Measurements from ENCODE around the gene VWA2.

Gene VWA2

DNA sequence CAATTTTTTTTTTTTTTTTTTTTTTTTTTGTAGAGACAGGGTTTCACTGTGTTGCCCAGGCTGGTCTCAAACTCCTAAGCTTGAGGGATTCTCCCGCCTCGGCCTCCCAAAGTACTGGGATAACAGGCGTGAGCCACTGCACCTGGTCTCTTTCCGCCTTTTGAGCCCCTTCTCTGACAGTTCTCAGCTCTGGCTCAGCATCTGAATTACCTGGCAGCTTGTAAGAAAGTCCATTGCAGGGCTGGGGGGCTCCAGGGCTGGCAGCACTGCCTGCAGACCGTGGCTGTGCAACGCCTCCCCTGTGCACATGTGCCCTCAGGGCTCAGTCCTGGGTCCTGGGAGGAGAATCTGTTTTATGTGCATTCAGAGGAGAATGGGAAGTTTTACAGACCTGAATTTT is 37.6 kb downstream of the VWA2 start:
- no peak for DNase-seq (ENCODE audit: low spot score)

DNA sequence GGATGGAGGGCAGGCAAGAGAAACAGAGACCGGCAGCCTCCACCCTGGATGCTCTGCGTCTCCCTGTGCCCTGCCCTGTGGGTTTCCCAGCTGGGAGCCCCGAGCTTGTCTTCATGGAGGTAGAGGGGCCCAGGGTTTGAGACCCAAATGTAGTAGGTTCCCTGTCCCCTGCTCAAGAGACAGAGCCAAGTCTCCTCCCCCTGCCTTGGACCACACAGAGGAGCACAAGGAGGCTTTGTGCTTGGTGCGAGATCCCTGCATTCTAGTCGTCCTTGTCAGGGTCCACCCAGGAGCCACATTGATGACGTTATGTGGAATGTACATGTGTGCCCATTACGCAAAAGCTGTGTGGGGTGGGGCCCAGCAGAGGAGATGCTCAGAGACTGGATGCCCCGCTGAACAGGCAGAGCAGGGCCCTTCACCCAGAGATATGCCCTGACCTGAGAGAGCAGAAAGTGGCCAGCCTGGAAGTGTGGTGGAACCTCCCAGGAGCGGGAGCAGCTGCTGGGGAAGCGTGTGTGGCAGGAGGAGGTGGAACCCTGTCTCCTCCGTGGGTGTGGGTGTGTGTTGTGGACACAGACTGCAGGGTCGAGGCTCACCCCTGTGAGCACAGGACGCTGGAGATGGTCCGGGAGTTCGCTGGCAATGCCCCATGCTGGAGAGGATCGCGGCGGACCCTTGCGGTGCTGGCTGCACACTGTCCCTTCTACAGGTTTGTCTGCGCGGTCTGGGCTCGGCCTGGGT is 39.3 kb downstream of the VWA2 start:
- DNase-seq (ENCODE audit: low spot score), result no peak

GRCh38 chr10:114278884-114279191 is 39.8 kb downstream of the VWA2 start:
- DNase-seq (ENCODE audit: low spot score), result no peak

DNA sequence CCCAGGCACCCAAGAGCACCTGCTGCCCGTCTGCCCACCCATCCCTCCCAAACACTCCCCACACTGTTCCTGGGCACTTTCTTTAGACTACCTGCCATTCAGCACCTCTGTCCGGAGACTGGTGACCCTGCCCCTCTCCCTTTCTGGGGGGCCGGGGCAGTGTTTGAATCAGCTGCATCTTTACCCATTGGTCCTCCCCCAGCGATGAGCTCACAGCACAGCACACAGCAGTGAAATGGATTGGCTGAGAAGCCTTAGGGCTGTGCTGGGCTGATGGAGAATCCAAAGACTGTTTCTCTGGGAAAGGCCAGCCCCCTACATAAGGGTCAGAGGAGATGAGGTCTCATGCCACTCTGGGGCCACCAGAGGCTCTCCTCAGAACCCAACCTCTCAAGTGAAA is 40.2 kb downstream of the VWA2 start:
- DNase-seq (ENCODE audit: low spot score), result no peak

- no peak for DNase-seq (ENCODE audit: low spot score)
Measured at GRCh38 chr10:114279901-114280644, 41.0 kb downstream of the VWA2 start.

- no peak for DNase-seq (ENCODE audit: low spot score)
Measured at GRCh38 chr10:114281006-114281405, 42.0 kb downstream of the VWA2 start.

DNA sequence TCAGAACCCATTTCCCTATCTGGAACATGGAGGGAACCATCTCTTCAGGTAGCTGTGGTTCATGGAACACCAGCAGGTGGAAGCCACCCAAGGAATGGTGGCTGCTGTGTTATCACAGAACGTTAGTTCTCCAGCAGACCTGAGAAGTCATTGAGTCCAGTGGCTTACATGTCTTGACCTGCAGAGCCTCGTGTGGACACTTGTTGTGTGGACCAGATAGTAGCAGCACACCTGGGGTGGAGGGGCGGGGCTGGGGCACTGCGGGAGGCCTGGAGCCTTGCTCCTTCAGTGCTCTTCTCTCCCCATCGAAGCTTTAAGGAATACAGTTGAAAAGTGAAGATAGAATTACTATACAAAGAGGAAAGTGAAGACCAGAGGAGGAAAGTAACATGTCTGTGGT is 42.4 kb downstream of the VWA2 start:
- DNase-seq (ENCODE audit: low spot score), result no peak

DNA sequence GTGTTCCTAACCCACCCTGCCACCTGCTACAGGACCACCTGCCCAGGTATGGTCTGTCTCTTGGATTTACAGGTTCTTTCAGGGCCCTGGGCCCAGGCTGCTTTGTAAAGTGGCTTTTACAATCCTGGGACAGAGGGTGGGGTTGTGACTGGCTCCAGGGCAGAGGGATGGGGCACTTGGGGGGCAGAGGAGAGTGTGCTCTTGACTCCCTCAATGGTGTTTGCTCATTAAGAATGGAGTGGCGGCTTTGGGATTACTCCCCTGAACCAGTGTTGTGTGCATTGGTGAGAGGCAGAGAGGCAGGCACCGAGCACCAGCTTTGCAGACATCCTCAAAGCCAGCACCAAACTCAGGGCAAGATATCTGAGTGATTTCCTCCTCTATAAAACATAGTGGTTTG is 43.5 kb downstream of the VWA2 start:
- no peak for DNase-seq (ENCODE audit: low spot score)

- no peak for DNase-seq (ENCODE audit: low spot score)
Measured at GRCh38 chr10:114283091-114283490, 44.0 kb downstream of the VWA2 start.

DNA sequence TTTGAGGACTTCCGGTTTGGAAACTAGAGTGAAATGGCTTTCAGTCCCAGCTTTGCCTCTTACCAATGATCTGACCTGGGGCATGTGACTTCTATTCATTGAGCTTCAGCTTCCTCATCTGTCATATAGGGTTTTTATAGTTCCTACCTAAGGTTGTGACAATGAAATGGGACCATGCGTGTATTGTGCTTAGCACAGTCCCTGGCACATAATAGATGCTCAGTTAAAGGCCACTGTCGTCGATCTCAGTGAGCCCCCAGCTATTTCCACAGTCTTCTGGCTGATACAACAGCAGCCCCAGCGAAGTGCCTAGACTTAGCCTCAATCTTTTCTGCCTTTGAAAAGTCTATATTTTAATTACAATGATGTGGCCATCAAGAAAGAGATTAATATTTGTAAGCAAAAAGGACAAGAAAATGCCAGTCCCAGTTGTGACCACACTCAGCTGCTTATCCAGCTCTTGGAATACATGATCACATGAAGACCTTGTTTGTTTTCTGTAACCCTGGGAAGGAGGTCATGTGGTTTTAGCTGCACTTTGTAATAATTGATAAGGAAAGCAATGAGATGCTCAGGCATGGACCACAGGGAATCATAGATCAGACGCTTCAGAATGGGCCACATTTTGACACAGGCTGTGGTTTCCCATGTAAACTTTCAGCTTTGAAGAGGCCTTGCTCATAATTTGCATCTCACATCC is 44.6 kb downstream of the VWA2 start:
- DNase-seq (ENCODE audit: low spot score), result no peak

- DNase-seq (ENCODE audit: low spot score), result no peak
Measured at GRCh38 chr10:114284346-114285071, 45.5 kb downstream of the VWA2 start.

DNA sequence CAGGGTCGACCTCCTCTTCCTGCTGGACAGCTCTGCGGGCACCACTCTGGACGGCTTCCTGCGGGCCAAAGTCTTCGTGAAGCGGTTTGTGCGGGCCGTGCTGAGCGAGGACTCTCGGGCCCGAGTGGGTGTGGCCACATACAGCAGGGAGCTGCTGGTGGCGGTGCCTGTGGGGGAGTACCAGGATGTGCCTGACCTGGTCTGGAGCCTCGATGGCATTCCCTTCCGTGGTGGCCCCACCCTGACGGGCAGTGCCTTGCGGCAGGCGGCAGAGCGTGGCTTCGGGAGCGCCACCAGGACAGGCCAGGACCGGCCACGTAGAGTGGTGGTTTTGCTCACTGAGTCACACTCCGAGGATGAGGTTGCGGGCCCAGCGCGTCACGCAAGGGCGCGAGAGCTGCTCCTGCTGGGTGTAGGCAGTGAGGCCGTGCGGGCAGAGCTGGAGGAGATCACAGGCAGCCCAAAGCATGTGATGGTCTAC is 46.9 kb downstream of the VWA2 start:
- DNase-seq (ENCODE audit: low spot score), result no peak

GRCh38 chr10:114286921-114287320 is 47.9 kb downstream of the VWA2 start:
- no peak for DNase-seq (ENCODE audit: low spot score)

GRCh38 chr10:114288424-114289095 is 49.5 kb downstream of the VWA2 start:
- no peak for DNase-seq (ENCODE audit: low spot score)

DNA sequence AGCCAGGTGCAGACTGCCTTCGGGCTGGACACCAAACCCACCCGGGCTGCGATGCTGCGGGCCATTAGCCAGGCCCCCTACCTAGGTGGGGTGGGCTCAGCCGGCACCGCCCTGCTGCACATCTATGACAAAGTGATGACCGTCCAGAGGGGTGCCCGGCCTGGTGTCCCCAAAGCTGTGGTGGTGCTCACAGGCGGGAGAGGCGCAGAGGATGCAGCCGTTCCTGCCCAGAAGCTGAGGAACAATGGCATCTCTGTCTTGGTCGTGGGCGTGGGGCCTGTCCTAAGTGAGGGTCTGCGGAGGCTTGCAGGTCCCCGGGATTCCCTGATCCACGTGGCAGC is 50.0 kb downstream of the VWA2 start:
- no peak for DNase-seq (ENCODE audit: low spot score)

GRCh38 chr10:114290038-114290437 is 51.0 kb downstream of the VWA2 start:
- DNase-seq (ENCODE audit: low spot score), result no peak

DNA sequence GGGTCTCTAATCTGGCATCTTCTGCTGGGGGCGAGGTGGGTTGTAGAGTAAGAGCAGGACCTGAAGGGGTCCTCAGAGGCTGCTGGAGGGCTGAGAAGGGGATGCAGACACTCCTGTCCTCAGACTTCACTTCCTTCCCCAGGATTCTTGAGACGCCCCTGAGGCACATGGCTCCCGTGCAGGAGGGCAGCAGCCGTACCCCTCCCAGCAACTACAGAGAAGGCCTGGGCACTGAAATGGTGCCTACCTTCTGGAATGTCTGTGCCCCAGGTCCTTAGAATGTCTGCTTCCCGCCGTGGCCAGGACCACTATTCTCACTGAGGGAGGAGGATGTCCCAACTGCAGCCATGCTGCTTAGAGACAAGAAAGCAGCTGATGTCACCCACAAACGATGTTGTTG is 52.0 kb downstream of the VWA2 start:
- DNase-seq (ENCODE audit: low spot score), result no peak

- DNase-seq (ENCODE audit: low spot score), result no peak
Measured at GRCh38 chr10:114291516-114291915, 52.5 kb downstream of the VWA2 start.

DNA sequence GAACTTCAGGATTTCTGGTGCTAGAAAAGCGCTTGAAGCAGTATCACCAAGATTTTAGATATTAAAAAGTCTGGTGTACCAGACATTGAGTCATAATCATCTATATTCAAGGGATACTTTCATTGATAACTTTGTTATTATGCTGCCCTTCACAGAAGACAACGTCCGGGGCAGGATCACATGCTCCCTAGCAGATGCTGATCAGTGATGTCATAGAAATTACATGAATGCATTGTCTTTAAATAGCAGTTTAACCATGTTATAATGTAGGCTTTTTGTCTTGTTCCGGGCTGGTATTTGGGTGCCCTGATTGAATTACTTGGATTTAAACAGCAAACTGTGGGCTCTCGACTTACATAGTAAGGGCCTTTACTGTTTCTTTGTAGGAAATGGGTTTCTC is 54.0 kb downstream of the VWA2 start:
- no peak for DNase-seq (ENCODE audit: low spot score)

GRCh38 chr10:114294549-114294948 is 55.5 kb downstream of the VWA2 start:
- no peak for DNase-seq (ENCODE audit: low spot score)

GRCh38 chr10:114295393-114295792 is 56.3 kb downstream of the VWA2 start:
- no peak for DNase-seq (ENCODE audit: low spot score)

DNA sequence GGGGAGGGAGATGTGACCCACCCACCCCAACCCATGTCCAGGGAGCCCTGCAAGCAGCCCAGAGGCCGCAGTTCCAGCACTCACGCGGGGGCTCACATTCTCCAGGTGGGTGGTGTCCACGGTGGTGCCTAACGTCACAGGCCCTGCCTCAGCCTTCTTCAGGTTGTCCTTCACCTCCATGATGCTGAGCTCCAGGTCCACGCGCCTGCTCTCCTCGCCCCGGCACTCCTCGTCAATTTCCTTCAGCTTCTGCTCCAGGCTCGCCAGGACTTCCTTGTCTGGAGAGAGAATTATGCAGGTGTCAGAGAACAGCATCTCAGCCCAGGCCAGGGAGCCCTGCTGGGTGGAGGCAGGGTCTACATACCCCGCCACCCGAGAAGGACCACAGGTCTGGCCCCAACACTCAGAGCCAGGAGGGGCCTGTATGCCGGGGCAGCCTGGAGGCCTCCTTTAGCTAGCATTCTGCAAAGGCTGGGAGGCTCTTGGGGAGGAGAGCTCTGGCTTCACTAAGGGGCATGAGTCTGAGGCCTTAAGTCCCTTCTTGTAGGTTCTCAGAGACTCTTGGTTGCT is 58.2 kb downstream of the VWA2 start:
- DNase-seq (ENCODE audit: low spot score), result no peak

All from Ammon's horn (tissue), 1 donor.